ENCODE results near the gene ELFN1. TPM values are rescaled to one million over a fixed set of nuclear protein-coding genes. Genes with fewer than 3 reads are reported as not detected.

The ELFN1 gene
- total RNA-seq, 1 donor, result 12.7 TPM

GRCh38 chr7:1623810-1624209, 46.3 kb upstream of the ELFN1 start:
- Histone ChIP-seq H3K4me2 (ENCODE audit: insufficient read depth, low read length) (no peak overlapping the region), H3K79me2 (ENCODE audit: insufficient read depth, low read length) (no peaks in the 10 kb centered on the region), H3K4me1 (ENCODE audit: insufficient read depth, low read length) (no peaks in the 10 kb centered on the region), H2AFZ (ENCODE audit: low read length) (no peak overlapping the region), H3K27ac (ENCODE audit: low read depth, low read length) (no peak overlapping the region), H3K36me3 (ENCODE audit: insufficient read depth, low read length) (no peaks in the 10 kb centered on the region), H3K9me3 (ENCODE audit: low read depth, low read length) (no peaks in the 10 kb centered on the region), H3K4me3 (ENCODE audit: insufficient read depth, low read length) (no peak overlapping the region), H4K20me1 (ENCODE audit: insufficient read depth, low read length) (no peaks in the 10 kb centered on the region), H3K27me3 (ENCODE audit: insufficient read depth, low read length) (peaks cover 3% of the 10 kb centered on the region)
- no peak for TF ChIP-seq CTCF (IDR thresholded peaks at IDR 0.05; ENCODE audit: extremely low read depth, low read depth, low read length)
- DNase-seq (ENCODE audit: insufficient read length, low spot score, missing footprints), result peak; percentile 45

- peak; percentile 30 for DNase-seq (ENCODE audit: insufficient read length, low spot score, missing footprints)
- H3K27ac ChIP-seq (ENCODE audit: low read depth, low read length), result no peak overlapping the region
- no peaks in the 10 kb centered on the region for H3K79me2 ChIP-seq (ENCODE audit: insufficient read depth, low read length)
- no peaks in the 10 kb centered on the region for H3K9me3 ChIP-seq (ENCODE audit: low read depth, low read length)
- no peaks in the 10 kb centered on the region for H3K36me3 ChIP-seq (ENCODE audit: insufficient read depth, low read length)
- TF ChIP-seq CTCF (IDR thresholded peaks at IDR 0.05; ENCODE audit: extremely low read depth, low read depth, low read length), result no peak
- no peak overlapping the region for H3K4me3 ChIP-seq (ENCODE audit: insufficient read depth, low read length)
- no peaks in the 10 kb centered on the region for H3K4me1 ChIP-seq (ENCODE audit: insufficient read depth, low read length)
- H3K27me3 ChIP-seq (ENCODE audit: insufficient read depth, low read length), result peaks cover 3% of the 10 kb centered on the region
- H4K20me1 ChIP-seq (ENCODE audit: insufficient read depth, low read length), result no peaks in the 10 kb centered on the region
- no peak overlapping the region for H2AFZ ChIP-seq (ENCODE audit: low read length)
- H3K4me2 ChIP-seq (ENCODE audit: insufficient read depth, low read length), result no peak overlapping the region
Measured at GRCh38 chr7:1624999-1625927, 44.8 kb upstream of the ELFN1 start.

- H2AFZ ChIP-seq (ENCODE audit: low read length), result no peak overlapping the region
- no peaks in the 10 kb centered on the region for H3K4me1 ChIP-seq (ENCODE audit: insufficient read depth, low read length)
- peaks cover 6% of the 10 kb centered on the region for H3K27me3 ChIP-seq (ENCODE audit: insufficient read depth, low read length)
- no peaks in the 10 kb centered on the region for H4K20me1 ChIP-seq (ENCODE audit: insufficient read depth, low read length)
- H3K9me3 ChIP-seq (ENCODE audit: low read depth, low read length), result no peaks in the 10 kb centered on the region
- no peaks in the 10 kb centered on the region for H3K36me3 ChIP-seq (ENCODE audit: insufficient read depth, low read length)
- no peak for TF ChIP-seq CTCF (IDR thresholded peaks at IDR 0.05; ENCODE audit: extremely low read depth, low read depth, low read length)
- no peak overlapping the region for H3K4me3 ChIP-seq (ENCODE audit: insufficient read depth, low read length)
- no peak overlapping the region for H3K4me2 ChIP-seq (ENCODE audit: insufficient read depth, low read length)
- DNase-seq (ENCODE audit: insufficient read length, low spot score, missing footprints), result peak; percentile 15
- no peaks in the 10 kb centered on the region for H3K79me2 ChIP-seq (ENCODE audit: insufficient read depth, low read length)
- no peak overlapping the region for H3K27ac ChIP-seq (ENCODE audit: low read depth, low read length)
Measured at GRCh38 chr7:1626769-1627168, 43.3 kb upstream of the ELFN1 start.

GRCh38 chr7:1630700-1631336, 39.3 kb upstream of the ELFN1 start:
- no peak for TF ChIP-seq CTCF (IDR thresholded peaks at IDR 0.05; ENCODE audit: extremely low read depth, low read depth, low read length)
- Histone ChIP-seq H3K4me2 (ENCODE audit: insufficient read depth, low read length) (no peak overlapping the region), H3K9me3 (ENCODE audit: low read depth, low read length) (no peaks in the 10 kb centered on the region), H3K27me3 (ENCODE audit: insufficient read depth, low read length) (peaks cover 3% of the 10 kb centered on the region), H4K20me1 (ENCODE audit: insufficient read depth, low read length) (no peaks in the 10 kb centered on the region), H3K4me3 (ENCODE audit: insufficient read depth, low read length) (no peak overlapping the region), H2AFZ (ENCODE audit: low read length) (no peak overlapping the region), H3K27ac (ENCODE audit: low read depth, low read length) (no peak overlapping the region), H3K79me2 (ENCODE audit: insufficient read depth, low read length) (no peaks in the 10 kb centered on the region), H3K36me3 (ENCODE audit: insufficient read depth, low read length) (no peaks in the 10 kb centered on the region), H3K4me1 (ENCODE audit: insufficient read depth, low read length) (no peaks in the 10 kb centered on the region)
- DNase-seq (ENCODE audit: insufficient read length, low spot score, missing footprints), result no peak

All from osteoblast (primary cell).